ENCODE measurements around the gene GAGE10.
"Not testable (repeated sequence)": the region's sequence is repeated elsewhere in the genome, so short reads cannot be mapped to it uniquely, and the experiment has no call there.

GAGE10 gene

GRCh38 chrX:49276671-49277534 is 26.5 kb upstream of the GAGE10 start:
- no peak for DNase-seq

- no peak for DNase-seq
Measured at GRCh38 chrX:49277535-49277830, 26.0 kb upstream of the GAGE10 start.

- DNase-seq, result no peak
Measured at GRCh38 chrX:49278081-49278480, 25.4 kb upstream of the GAGE10 start.

- DNase-seq, result no peak
Measured at GRCh38 chrX:49282647-49283011, 20.8 kb upstream of the GAGE10 start.

- DNase-seq, result no peak
Measured at GRCh38 chrX:49284212-49284611, 19.2 kb upstream of the GAGE10 start.

GRCh38 chrX:49286136-49286535 is 17.3 kb upstream of the GAGE10 start:
- DNase-seq, result no peak

- DNase-seq, result no peak
Measured at GRCh38 chrX:49286581-49286980, 16.9 kb upstream of the GAGE10 start.

- DNase-seq, result no peak
Measured at GRCh38 chrX:49287665-49288064, 15.8 kb upstream of the GAGE10 start.

GRCh38 chrX:49290215-49290614 is 13.2 kb upstream of the GAGE10 start:
- DNase-seq, result no peak

GRCh38 chrX:49291615-49292337 is 11.7 kb upstream of the GAGE10 start:
- peak; percentile 73 for DNase-seq

- DNase-seq, result peak; percentile 25
Measured at GRCh38 chrX:49292400-49293362, 10.8 kb upstream of the GAGE10 start.

- DNase-seq, result not testable (repeated sequence)
Measured at GRCh38 chrX:49299293-49299692, 4.2 kb upstream of the GAGE10 start.

- DNase-seq, result no peak
Measured at GRCh38 chrX:49300703-49301102, 2.7 kb upstream of the GAGE10 start.

GRCh38 chrX:49307775-49308174 is 4.3 kb downstream of the GAGE10 start:
- not testable (repeated sequence) for DNase-seq

- DNase-seq, result no peak
Measured at GRCh38 chrX:49308604-49309269, 5.3 kb downstream of the GAGE10 start.

GRCh38 chrX:49309401-49309981 is 6.0 kb downstream of the GAGE10 start:
- peak; percentile 11 for DNase-seq

GRCh38 chrX:49310371-49310770 is 6.9 kb downstream of the GAGE10 start:
- no peak for DNase-seq

GRCh38 chrX:49312176-49312575 is 8.7 kb downstream of the GAGE10 start:
- no peak for DNase-seq

GRCh38 chrX:49316085-49316484 is 12.6 kb downstream of the GAGE10 start:
- no peak for DNase-seq

GRCh38 chrX:49321737-49322136 is 18.3 kb downstream of the GAGE10 start, which contains the start of gene GAGE12J:
Gene GAGE12J, plus strand, starts transcription at chrX:49322037. Its CDS starts 1,157 bp downstream, at chrX:49323194.
- DNase-seq, result not testable (repeated sequence)

- DNase-seq, result not testable (repeated sequence)
Measured at GRCh38 chrX:49322266-49322665, 18.8 kb downstream of the GAGE10 start.

GRCh38 chrX:49323735-49324134 is 20.3 kb downstream of the GAGE10 start:
- not testable (repeated sequence) for DNase-seq
